GM12873 (cell line): ENCODE measurements around the gene PLXNC1.

ENCODE experiments used
- TF ChIP-seq, protein P1 (sequence below): IDR thresholded peaks from 2 replicates; pipeline ENCODE4 v1.5.1; 2012; ENCODE audit warnings: low read depth, mild to moderate bottlenecking, moderate library complexity, low read length, control low read depth; ENCODE audit not compliant: insufficient read depth; ENCODE audit errors: missing control alignments

The PLXNC1 gene

GRCh38 chr12:94255006-94255405 lies 106.6 kb downstream of the PLXNC1 start:
- TF ChIP-seq, protein P1, sequence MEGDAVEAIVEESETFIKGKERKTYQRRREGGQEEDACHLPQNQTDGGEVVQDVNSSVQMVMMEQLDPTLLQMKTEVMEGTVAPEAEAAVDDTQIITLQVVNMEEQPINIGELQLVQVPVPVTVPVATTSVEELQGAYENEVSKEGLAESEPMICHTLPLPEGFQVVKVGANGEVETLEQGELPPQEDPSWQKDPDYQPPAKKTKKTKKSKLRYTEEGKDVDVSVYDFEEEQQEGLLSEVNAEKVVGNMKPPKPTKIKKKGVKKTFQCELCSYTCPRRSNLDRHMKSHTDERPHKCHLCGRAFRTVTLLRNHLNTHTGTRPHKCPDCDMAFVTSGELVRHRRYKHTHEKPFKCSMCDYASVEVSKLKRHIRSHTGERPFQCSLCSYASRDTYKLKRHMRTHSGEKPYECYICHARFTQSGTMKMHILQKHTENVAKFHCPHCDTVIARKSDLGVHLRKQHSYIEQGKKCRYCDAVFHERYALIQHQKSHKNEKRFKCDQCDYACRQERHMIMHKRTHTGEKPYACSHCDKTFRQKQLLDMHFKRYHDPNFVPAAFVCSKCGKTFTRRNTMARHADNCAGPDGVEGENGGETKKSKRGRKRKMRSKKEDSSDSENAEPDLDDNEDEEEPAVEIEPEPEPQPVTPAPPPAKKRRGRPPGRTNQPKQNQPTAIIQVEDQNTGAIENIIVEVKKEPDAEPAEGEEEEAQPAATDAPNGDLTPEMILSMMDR: no peak

GRCh38 chr12:94255428-94255827 lies 107.1 kb downstream of the PLXNC1 start:
- TF ChIP-seq, protein P1: no peak

DNA sequence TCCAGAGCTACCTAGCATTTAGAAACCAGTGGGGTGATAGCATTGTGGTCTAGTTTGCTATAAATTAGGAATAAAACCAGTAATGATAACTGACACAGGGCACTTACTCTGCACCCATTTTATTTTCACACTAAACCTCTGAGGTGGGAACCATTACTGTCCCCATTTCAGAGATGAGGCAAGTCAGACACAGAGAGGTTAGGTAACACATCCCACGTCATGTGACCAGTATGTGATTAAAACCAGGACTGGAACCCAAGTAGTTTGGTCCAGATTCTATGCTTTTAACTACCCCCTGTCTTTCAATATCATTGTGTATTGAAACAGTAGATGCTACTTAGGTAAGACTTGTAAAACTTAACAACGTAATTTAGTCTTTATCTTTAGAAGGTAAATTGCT lies 110.2 kb downstream of the PLXNC1 start:
- TF ChIP-seq, protein P1: no peak

- TF ChIP-seq, protein P1: no peak
These were observed 111.6 kb downstream of the PLXNC1 start for GRCh38 chr12:94260017-94260416.

GRCh38 chr12:94260717-94261116 lies 112.3 kb downstream of the PLXNC1 start:
- TF ChIP-seq, protein P1: no peak

GRCh38 chr12:94261119-94261518 lies 112.7 kb downstream of the PLXNC1 start:
- TF ChIP-seq, protein P1: no peak

GRCh38 chr12:94261786-94262185 lies 113.4 kb downstream of the PLXNC1 start:
- TF ChIP-seq, protein P1: no peak
